ENCODE data around the gene IFI6.

IFI6 gene

DNA sequence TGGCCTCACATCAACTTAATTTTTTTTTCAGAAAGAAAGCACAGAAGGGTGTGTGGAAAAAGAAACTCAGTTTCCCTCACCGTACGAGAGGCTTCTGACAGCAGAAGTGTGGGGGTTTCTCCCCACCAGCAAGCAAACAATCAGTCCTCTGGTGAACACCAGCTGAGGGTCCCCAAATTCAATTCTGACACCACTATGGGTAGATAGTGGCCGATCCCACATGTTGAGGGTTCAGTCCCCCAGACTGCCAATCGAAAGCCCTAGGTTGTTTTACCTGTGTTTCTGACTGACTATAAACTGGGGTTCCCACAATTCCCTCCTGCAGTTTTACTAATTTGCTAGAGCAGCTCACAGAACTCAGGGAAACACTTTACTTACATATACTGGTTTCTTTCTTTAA is 2.1 kb downstream of the IFI6 start:
- DNase-seq = no peak

DNA sequence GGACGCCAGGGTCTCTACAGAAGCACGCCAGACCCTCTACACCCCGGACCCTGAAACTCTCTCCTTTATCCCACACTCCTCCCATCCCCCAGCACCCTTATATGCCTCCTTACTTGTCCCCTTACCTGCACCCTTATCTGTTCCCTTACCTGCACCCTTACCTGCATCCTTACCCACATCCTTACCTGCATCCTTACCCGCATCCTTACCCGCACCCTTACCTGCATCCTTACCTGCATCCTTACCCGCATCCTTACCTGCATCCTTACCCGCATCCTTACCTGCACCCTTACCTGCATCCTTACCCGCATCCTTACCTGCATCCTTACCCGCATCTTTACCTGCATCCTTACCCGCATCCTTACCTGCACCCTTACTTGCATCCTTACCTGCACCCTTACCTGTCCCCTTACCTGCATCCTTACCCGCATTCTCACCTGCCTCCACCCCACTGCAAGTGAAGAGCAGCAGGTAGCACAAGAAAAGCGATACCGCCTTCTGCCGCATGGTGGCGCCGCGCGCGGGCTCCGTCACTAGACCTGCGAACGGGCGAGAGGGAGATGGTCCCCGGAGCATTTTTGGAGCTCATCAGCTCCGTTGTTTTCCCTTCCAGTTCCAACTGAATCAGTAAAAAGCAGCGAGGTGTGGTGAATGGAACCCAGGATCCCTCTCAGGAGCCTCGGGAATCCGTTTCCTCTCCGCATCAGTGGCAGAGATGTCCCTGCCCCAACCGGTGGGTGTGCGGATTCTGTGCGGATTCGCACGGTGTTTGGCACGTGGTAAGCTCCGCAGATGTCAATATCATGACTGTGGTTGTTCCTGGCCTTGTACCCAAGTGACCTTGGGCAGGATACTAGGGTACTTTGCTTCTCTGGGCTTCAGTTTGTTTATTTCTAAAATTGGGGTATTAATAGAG is 2.9 kb downstream of the IFI6 start:
- DNase-seq = peak; percentile 86

DNA sequence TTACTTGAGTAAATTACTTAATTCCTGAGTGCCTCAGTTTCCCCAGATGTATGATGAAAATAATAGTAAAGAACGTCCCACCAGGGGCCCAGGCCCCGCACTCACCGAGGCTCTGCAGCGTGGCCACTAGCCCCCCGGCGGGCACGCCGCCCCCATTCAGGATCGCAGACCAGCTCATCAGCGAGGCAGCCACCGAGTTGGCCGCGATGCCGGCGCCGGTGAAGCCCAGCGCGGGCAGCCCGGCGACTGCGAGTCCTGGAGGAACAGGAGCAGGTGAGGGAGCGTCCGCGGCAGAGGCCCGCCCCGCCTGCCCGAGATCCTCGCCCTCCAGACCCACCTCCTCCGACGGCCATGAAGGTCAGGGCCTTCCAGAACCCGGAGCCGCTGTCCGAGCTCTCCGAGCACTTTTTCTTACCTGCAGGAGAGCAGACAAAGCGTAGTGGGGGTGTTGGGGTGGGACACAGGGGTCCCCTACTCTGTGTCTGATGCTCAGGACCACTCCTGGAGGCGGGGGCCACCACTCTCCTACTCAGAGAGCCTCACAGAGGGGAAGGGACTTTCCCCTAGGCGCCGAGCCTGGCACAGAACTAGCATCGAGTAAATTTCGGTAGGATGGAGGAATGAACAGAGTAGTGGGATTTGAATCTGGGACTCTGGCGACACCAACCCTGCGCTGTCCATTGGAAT is 3.7 kb downstream of the IFI6 start:
- no peak for DNase-seq

DNA sequence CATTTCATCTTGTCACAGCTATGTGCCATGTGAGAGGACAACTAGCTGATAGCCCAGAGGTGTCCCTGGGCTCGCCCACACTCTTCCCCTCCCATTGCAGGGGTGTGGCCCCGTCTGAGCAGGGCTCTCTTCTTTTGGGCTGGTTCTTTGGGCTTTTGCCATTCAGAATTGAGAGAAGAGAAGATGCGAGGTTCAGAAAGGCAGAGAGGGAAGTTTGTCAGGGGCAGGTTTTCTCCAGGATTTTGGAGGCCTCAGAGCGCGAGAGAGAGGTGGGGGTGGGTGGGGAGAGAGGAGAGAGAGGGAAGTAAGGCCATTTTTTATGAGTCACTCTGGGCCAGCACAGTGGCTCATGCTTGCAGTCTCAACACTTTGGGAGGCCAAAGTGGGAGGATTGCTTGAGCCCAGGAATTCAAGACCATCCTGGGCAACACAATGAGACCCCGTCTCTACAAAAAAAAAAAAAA is 5.2 kb downstream of the IFI6 start:
- DNase-seq = no peak

DNA sequence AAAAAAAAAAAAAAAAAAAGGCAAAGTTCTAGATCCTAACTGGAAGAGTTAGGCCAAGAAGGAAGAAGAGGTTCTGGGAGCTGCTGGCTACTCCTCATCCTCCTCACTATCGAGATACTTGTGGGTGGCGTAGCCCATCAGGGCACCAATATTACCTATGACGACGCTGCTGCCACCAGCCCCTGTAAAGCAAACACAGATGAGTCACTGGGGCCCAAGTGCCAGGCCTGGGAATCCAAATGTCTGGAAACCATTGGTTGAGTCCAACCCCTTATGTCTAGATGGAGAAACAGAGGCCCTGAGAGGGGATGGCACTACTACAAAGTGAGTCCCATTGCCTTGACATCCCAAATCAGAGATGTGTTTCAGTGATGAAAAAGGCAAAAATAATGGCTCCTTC is 5.7 kb downstream of the IFI6 start:
- DNase-seq = no peak

DNA sequence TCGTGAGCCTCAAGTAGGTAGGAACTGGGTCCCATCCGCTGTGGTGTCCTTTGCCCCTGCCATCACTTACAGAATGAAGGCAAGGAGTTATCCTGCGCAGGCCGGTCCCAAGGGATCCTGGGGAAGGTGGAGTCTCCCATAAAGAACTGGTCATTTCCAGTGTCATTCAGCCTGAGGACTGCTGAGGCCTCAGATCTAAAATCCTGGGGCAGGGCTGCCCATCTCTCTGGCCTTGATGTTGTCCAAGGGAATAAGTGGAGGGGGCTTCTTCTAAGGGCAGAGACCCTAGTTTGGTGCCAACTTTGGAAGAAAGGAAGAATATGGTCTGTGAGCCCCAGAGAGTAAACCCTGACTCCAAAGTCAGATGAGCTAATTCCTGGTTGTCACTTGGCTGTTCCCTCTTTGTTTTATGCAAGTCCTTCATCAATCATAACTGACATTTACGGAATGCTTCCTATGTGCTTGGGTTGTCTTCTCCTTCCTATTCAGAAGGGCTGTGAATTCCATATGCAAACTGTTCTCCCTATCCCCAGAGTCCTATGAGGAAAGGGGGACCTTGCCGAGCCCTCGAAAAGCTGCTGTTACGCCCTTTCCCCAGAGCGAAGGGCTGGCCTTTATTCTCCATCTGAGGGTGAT is 6.9 kb downstream of the IFI6 start:
- no peak for DNase-seq

DNA sequence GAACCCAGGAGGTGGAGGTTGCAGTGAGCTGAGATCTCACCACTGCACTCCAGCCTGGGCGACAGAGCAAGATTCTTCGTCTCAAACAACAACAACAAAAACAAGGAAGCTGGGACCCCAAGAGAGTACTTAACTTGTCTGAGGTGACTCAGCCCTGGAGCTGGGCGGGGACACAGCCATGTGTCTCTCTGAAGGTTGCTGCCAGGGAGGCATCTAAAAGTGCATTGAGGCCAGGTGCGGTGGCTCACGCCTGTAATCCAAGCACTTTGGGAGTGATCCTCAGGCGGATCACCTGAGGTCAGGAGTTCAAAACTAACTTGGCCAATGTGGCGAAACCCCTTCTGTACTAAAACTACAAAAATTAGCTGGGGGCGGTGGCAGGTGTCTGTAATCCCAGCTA is 7.7 kb downstream of the IFI6 start:
- no peak for DNase-seq

DNA sequence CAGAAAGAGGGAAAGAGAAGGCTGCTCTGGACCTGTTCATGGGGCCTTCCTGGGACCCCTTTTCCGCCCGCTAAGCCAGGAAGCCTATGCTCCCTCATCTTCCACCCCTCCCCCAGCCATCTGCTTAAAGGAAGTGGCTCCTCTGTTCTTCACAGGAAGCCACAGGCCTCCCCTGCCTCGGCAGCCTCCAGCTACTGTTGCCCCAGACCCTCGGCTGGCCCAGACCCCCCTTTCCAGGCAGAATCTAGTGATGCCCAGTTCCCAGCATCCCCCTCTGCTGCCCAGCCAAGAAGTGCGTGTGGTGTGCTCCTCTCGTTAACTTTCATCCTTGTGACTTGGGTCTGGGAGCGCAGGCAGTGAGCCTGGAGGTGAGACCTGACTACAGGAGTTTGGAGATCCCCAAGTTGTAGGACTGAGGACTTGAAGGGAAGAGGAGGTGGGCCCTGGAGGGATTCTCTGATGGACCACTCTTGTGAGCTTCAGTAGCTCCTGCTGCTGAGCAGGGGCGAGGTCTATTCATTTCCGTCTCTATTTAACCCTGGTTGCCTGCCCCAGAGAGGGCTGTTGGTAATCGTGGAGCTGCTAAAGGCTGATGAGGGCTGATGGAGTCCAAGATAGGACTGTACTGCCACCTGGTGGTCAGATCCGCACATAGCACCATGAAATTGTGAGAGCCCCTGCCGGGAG is 9.1 kb downstream of the IFI6 start:
- peak; percentile 92 for DNase-seq

DNA sequence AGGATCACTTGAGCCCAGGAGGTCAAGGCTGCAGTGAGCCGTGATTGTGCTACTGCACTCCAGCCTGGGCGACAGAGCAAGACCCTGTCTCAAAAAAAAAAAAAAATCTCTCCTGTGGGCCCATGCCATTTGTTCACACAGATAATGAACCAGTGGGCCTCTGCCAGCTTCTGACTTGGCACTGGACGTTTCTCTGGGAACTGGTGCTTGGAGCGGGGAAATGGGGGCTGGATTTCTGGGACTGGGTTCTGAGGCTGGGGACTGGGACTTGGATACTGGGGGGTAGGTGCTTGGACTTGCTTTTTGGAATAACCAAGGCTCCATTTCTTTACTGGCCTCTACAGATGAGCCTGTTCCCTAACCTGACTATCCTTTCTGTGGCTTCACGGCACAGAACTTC is 9.7 kb downstream of the IFI6 start:
- DNase-seq = no peak

DNA sequence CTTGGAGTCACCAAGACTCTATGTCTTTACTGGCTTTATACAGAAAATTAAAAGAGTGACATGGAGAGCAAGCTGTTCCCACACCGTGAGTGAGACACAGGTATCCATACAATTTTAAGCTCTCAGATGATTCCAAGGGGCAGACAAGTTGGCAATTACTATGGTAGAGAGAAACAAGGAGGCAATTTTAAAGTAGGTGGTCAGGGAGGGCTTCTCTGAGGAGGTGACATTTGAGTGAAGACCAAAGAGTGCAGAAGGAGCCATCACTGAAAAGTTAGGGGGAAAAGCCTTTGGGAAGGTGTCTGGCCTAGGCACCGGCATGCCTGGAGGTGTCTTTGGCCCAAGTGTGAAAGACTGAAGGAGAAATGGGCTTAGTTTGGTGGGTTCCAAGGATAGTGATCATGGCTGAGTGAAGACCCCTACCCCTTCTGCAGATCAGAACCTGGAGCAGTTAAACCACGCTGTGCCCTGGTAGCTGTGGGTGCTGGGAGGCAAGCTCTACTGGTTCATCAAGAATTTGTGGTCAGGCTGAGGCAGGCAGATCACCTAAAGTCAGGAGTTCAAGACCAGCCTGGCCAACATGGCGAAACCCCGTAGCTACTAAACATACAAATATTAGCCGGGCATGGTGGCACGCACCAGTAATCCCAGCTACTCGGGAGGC is 10.4 kb downstream of the IFI6 start:
- no peak for DNase-seq

DNA sequence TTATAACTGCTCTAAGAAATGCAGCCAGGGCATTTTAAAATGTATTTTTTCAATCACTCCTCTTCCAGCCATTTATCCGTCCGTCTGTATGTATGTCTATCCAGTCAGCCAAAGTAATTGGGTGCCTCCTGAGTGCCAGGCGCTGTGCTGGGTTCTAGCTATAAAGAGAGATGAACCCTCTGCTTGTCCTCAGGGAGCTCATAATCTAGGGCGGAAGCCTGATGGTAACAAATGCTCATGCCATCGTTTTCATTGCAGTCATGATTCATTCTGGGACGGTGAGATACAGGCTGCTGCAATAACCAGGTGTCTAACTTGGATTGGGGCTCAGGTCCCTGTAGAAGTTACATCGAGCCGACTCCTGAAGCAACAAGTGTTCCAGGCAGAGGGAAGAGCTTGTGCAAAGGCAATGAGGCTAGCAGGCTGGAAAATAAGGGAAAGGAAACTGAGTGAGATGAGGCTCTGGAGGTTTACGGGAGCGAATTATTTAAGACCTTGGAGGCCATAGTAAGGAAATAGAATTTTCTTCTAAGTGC is 11.6 kb downstream of the IFI6 start:
- no peak for DNase-seq

DNA sequence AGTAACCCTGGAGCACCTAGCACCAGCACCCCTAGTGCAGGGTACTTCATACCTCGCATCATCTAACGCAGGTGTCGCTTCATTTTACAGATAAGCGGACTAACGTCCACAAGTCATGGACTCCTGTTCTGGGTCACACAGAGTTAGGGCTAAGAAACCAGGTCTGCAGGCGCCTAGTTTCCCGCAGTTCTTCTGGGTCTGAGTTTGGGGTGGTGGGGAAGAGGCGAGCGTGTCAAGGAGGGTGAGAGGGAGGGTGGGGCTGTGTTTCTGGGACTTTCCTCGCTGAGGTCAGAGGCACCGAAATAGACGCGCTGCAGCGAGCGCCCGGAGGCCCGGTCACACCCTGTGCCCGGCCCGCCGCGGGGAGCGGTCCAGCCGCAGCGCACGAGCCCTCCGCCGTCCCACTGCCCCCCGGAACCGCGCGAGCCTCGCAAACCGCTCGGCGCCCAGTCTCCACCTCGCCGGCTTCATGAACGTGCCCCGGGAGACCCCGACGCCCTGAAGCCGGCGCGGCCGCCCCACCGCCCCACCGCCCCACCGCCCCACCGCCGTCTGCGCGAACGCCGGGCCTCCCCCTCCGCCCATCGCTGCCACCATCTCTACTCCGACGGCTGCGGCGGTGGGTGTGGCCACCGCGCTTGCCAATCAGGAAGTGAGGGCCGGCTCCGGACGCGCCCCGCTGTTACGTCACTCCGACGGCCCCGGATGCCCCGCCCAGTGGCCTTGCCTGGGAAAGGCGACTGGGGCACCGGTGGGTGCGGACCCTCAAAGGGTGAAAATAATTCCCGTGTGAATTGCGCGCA is 12.3 kb downstream of the IFI6 start:
- DNase-seq = peak; percentile 91

DNA sequence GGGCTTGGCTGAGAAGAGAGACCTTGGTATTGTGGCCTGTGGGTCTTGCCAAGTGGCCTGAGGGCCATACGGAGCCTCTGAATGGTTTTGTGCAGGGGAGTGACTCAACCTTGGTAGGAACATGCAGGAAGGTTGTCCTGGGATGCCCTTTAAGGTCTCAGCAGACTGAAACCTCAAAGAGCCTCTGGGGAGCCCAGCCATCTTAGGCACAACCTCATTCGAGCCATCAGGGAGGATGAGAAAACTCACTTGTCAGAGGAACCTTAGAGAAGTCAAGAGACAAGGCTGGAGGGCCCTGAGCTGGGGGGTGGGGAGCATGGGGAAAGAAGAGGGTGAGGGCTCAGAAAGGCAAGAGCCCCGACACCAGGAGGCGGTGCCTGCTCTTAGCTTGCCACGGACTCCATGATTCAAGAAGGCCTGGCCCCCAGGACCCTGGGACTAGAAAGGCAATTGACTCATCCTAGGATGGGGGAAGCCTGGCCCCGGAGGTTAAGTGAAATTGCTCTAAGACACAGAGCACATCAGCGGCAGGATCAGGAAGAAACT is 13.0 kb downstream of the IFI6 start:
- DNase-seq = no peak

DNA sequence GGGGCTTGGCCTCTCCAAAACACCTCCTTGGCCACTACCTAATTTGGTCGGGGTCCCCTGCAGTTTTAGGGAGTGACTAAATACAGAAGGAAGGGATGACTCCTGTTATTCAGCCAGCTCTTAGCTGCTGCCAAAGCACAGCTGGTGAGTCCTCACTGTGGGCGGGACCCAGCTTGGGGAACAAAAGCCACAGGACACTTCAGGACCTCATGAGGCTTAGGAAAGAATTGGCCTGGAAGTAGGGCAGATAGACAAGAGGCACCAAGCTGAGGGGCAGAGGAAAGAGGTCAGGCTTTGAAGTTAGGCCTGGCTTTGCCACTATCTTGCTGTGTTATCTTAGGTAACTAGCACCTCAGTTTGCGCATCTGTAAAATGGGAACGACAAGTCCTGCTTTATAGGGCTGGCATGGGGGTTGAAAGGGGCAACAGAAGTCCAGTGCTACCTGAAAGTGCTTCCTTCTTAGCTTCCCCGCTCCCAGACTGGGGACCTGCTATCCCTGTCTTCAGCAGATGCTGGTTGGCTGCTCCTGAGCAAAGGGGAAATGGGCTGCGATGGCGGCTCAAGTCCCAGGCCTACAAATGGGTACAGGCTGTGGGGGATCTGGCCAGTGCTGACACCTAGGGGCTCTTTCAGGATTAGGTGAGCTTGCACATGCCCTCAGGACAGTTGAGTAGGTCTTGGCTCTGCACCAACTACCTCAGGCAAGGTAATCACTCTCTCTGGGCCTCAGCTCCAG is 15.7 kb downstream of the IFI6 start:
- DNase-seq = no peak

DNA sequence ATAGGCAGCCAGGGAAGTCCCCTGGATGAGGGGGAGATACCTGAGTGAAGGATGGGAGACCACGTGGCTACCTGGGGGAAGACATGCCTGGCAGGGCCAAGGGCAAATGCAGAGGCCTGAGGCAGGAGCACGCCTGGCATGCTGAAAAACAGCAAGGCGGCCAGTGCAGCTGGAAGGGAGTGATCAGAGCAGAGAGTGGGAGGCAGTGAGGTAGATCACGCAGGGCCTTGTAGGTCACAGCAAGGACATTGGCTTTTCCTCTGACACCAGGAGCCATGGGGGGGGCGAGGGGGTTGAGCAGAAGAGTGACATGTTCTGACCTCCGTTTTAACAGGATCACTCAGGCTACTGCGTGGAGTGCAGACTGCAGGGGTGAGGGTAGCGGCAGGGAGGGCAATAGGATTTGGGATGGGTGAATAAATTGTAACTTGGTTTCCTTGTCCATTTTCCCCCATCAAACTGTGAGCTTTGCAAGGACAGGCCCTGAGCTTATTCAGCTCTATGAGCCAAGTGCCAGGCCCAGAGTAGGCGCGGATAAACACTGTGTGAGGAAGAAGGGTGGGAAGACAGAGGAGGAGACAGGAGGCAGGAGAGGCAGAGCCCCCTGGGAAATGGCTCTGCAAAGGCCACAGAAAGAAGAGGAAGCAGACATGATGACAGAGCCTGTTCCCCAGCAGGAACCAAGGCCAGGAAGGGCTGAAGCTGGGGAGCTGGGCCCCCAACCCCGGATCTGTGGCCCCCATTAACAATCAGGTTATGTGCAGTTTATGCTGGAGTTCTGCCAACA is 16.6 kb downstream of the IFI6 start:
- no peak for DNase-seq

DNA sequence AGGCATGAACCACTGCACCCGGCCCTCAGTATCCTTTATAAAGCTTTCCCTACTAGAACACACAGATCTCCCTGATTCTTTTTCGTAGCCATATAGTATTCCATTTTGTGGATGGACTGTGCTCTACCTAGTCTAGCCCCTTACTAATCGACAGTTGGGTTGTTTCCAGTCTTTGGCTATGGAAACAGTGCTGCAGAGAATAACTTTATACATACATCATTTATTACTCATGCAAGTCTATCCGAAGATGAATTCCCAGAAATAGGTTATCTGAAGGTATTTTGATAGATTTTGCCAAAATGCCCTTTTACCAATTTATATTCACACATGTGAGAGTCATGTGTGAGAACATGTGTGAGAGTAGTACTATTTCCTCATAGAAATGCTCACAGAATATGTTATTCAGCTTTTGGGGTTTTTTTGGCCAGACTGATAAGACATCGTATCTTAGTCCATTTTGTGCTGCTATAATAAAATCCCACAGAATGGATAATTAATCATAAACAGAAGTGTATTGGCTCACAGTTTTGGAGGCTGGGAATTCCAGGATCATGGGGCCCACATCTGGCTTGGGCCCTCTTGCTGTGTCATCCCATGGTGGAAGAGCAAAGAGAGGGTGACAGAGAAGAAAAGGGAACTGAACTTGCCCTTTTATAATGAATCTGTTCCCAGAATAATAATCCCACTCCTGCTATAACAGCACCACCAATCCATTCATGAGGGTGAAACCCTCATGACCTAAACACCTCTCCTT is 19.7 kb downstream of the IFI6 start:
- DNase-seq = no peak

DNA sequence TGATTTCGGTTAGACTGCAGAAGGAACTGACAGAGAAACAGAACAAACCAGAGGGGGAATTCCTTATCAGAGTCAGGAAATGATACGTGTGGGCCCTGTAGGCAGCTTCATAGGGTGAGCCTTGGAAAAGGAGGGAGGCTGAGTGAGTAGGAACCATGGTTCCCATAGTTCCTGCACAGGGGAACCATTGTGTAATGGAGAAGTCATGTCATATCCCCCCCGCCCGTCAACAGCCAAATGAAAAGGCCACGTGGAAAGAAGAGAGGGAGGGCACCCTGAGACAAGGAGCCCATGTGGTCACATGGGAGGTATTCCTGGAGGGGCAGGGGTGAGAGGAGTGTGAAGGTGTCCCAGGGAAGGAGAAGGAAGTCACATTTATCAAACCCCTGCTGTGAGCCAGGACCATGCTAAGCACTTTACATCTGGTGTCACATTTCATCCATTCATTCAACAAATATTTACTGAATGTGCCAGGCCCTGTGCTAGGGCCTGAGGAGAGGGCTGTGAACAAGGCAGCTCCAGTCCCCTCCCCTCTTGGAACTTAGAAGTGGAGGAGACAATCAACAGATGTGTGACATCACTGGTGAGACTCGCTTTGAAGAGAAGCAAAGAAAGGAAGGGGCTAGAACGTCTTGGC is 21.3 kb downstream of the IFI6 start:
- DNase-seq = no peak

DNA sequence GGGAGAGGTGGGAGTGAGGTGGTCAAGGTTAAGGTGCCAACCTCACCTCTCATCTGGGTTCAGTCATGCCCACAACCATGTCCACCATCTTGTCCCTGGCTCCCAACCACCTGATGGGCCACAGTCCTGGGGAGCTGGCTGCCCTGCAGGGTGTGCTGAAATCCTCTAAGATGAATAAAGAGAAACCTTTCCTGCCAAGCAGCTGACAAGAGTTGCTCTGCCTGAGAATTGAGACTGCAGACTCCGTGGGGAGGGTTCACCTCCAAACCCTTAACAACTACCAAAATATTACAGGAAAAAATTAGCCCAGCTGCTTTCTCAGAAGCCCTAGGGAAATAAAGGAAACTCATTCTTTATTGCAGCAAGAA is 21.8 kb downstream of the IFI6 start:
- DNase-seq = no peak

DNA sequence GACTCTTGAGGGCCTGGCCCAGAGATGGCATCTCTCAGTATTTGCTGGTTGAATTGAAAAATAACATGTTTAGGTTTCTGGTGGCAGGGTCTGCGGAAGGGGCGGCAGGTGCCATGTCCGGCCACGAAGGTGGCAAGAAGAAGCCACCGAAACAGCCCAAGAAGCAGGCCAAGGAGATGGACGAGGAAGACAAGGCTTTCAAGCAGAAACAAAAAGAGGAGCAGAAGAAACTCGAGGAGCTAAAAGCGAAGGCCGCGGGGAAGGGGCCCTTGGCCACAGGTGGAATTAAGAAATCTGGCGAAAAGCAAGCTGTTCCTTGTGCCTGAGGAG is 22.7 kb downstream of the IFI6 start:
- DNase-seq = no peak
